IMR-90 (cell line): Measurements from ENCODE around the gene UXS1. TPM values are rescaled to one million over a fixed set of nuclear protein-coding genes. Genes with fewer than 3 reads are reported as not detected.

Experiments used
- ATAC-seq: fragments of 200-7000 bp; cut with Tn5 transposase; 2 replicates; pipeline ENCODE4 v1.9.1; 2020; ENCODE audit warnings: low read depth, mild to moderate bottlenecking, moderate library complexity
- BruUV-seq: library from RNA; stranded (reverse); fragments of 400-500 nt; replicated peaks from 2 replicates; lab custom pipeline; 2021; lab: Mats Ljungman, UMichigan
- CTCF ChIA-PET: fragments of 300-600 bp; formaldehyde crosslinking; extraction: SDS; loops from one replicate; lab custom pipeline; 2021; ENCODE audit warnings: antibody characterized with exemption; lab: Yijun Ruan, JAX
- POLR2A ChIA-PET: fragments of 300-600 bp; sonication (Branson Sonifier 250); formaldehyde crosslinking; loops from one replicate; lab custom pipeline; 2022; ENCODE audit warnings: antibody characterized with exemption; ENCODE audit not compliant: unreplicated experiment; lab: Charles Lee
- DNase-seq: peaks from one replicate; pipeline ENCODE4 v3.0.0; 2013
- H2AFZ ChIP-seq: replicated peaks from 2 replicates; pipeline ENCODE3; 2013; ENCODE audit warnings: low read length, mild to moderate bottlenecking; ENCODE audit not compliant: poor library complexity
- H2AK5ac ChIP-seq: 2 replicates; pipeline ENCODE4 v1.6.1; 2013; ENCODE audit warnings: low read depth, low read length, inconsistent platforms
- H2AK9ac ChIP-seq: replicated peaks from 2 replicates; pipeline ENCODE3; 2013; ENCODE audit warnings: mild to moderate bottlenecking, low read depth, low read length, moderate library complexity; ENCODE audit not compliant: poor library complexity
- H2BK120ac ChIP-seq: 2 replicates; pipeline ENCODE4 v1.6.1; 2013; ENCODE audit warnings: low read depth, low read length, inconsistent platforms
- H2BK15ac ChIP-seq: 3 replicates; pipeline ENCODE4 v1.6.1; 2013; ENCODE audit warnings: low read depth, low read length, inconsistent platforms
- H2BK20ac ChIP-seq: 2 replicates; pipeline ENCODE4 v1.6.1; 2013; ENCODE audit warnings: low read depth, mild to moderate bottlenecking, inconsistent platforms, low read length, moderate library complexity
- H2BK5ac ChIP-seq: 2 replicates; pipeline ENCODE4 v1.6.1; 2013; ENCODE audit warnings: mild to moderate bottlenecking, low read depth, low read length, inconsistent platforms; ENCODE audit not compliant: poor library complexity, severe bottlenecking
- H3K14ac ChIP-seq: replicated peaks from 2 replicates; pipeline ENCODE4 v1.6.1; 2013; ENCODE audit warnings: low read depth, low read length, inconsistent platforms
- H3K18ac ChIP-seq: 2 replicates; pipeline ENCODE4 v1.6.1; 2013; ENCODE audit warnings: low read depth, low read length, control low read depth
- H3K23ac ChIP-seq: 2 replicates; pipeline ENCODE4 v1.6.1; 2013; ENCODE audit warnings: low read depth, low read length, inconsistent platforms
- H3K27ac ChIP-seq: 2 replicates; pipeline ENCODE4 v1.5.1; 2013; ENCODE audit warnings: mild to moderate bottlenecking, control low read depth, low read length; ENCODE audit not compliant: insufficient read depth
- H3K27me3 ChIP-seq: 2 replicates; pipeline ENCODE4 v1.6.1; 2013; ENCODE audit warnings: low read length; ENCODE audit not compliant: control insufficient read depth, insufficient read depth
- H3K36me3 ChIP-seq: 2 replicates; pipeline ENCODE4 v1.6.1; 2013; ENCODE audit warnings: low read length, mixed read lengths; ENCODE audit not compliant: control insufficient read depth, insufficient read depth
- H3K4ac ChIP-seq: 2 replicates; pipeline ENCODE4 v1.6.1; 2013; ENCODE audit warnings: low read depth, low read length, inconsistent platforms
- H3K4me1 ChIP-seq: 2 replicates; pipeline ENCODE4 v1.6.1; 2013; ENCODE audit warnings: low read length, mixed read lengths; ENCODE audit not compliant: control insufficient read depth, insufficient read depth
- H3K4me2 ChIP-seq: 2 replicates; pipeline ENCODE4 v1.6.1; 2013; ENCODE audit warnings: low read depth, mild to moderate bottlenecking, control low read depth, low read length, moderate library complexity
- H3K4me3 ChIP-seq: 2 replicates; pipeline ENCODE4 v1.5.1; 2013; ENCODE audit warnings: low read depth, mild to moderate bottlenecking, control low read depth, low read length, moderate library complexity; ENCODE audit not compliant: insufficient read depth
- H3K56ac ChIP-seq: 2 replicates; pipeline ENCODE4 v1.6.1; 2013; ENCODE audit warnings: low read length, inconsistent platforms; ENCODE audit not compliant: insufficient read depth; ENCODE audit errors: extremely low read depth
- H3K79me1 ChIP-seq, 2 experiments: 2 replicates each; pipeline ENCODE4 v1.6.1; 2013; ENCODE audit warnings: low read length in 2 of 2, inconsistent platforms in 1 of 2, low read depth in 1 of 2
- H3K9ac ChIP-seq: 2 replicates; pipeline ENCODE4 v1.6.1; 2013; ENCODE audit warnings: low read depth, low read length, control low read depth
- H3K9me1 ChIP-seq: 2 replicates; pipeline ENCODE4 v1.6.1; 2013; ENCODE audit warnings: low read length, inconsistent platforms; ENCODE audit not compliant: insufficient read depth
- H3K9me3 ChIP-seq: 2 replicates; pipeline ENCODE4 v1.6.1; 2013; ENCODE audit warnings: low read length; ENCODE audit not compliant: control insufficient read depth, insufficient read depth
- H4K20me1 ChIP-seq: 2 replicates; pipeline ENCODE4 v1.6.1; 2013; ENCODE audit warnings: low read length, inconsistent platforms; ENCODE audit not compliant: insufficient read depth
- H4K5ac ChIP-seq: 2 replicates; pipeline ENCODE4 v1.6.1; 2013; ENCODE audit warnings: mild to moderate bottlenecking, low read depth, low read length, control low read depth
- H4K8ac ChIP-seq, 2 experiments: 2 replicates each; pipeline ENCODE4 v1.6.1; 2013; ENCODE audit warnings: low read depth in 2 of 2, low read length in 2 of 2, control low read depth in 1 of 2, inconsistent platforms in 1 of 2
- H4K91ac ChIP-seq: 2 replicates; pipeline ENCODE4 v1.6.1; 2013; ENCODE audit warnings: low read depth, low read length, inconsistent platforms; ENCODE audit not compliant: insufficient read depth
- BHLHE40 ChIP-seq: fragments of 150-350 bp; IDR thresholded peaks from 2 replicates; pipeline ENCODE4 v1.6.1; 2016; ENCODE audit warnings: mild to moderate bottlenecking, low read depth, low read length
- CEBPB ChIP-seq: IDR thresholded peaks from 2 replicates; pipeline ENCODE4 v1.6.1; 2012; ENCODE audit warnings: low read depth, low read length, improper control_type of control experiment
- CHD1 ChIP-seq: IDR thresholded peaks from 2 replicates; pipeline ENCODE4 v1.6.1; 2012; ENCODE audit warnings: low read depth, low read length, improper control_type of control experiment
- FOS ChIP-seq: fragments of 150-350 bp; IDR thresholded peaks from 2 replicates; pipeline ENCODE4 v1.6.1; 2016; ENCODE audit warnings: low read depth, low read length
- MAZ ChIP-seq: IDR thresholded peaks from 2 replicates; pipeline ENCODE4 v1.6.1; 2012; ENCODE audit warnings: low read depth, mild to moderate bottlenecking, low read length, improper control_type of control experiment, moderate library complexity, borderline replicate concordance
- MXI1 ChIP-seq: IDR thresholded peaks from 2 replicates; pipeline ENCODE4 v1.6.1; 2012; ENCODE audit warnings: low read depth, mild to moderate bottlenecking, low read length, moderate library complexity, borderline replicate concordance
- POLR2A ChIP-seq: IDR thresholded peaks from 2 replicates; pipeline ENCODE4 v1.6.1; 2012; ENCODE audit warnings: mild to moderate bottlenecking, low read depth, low read length
- RAD21 ChIP-seq: IDR thresholded peaks from 2 replicates; pipeline ENCODE4 v1.6.1; 2012; ENCODE audit warnings: low read length, improper control_type of control experiment
- RFX5 ChIP-seq: IDR thresholded peaks from 2 replicates; pipeline ENCODE4 v1.8.0; 2012; ENCODE audit warnings: low read depth, mild to moderate bottlenecking, low read length, moderate library complexity
- WGBS, 2 experiments: methylation state at CpG; one replicate each; pipeline versions ENCODE4 v1.1.5 to v1.1.7; 2013; ENCODE audit warnings: missing lambda C conversion rate in 2 of 2; ENCODE audit not compliant: insufficient read length in 1 of 2; ENCODE audit errors: extremely low coverage in 2 of 2; 5-methylcytosine and 5-hydroxymethylcytosine counted together
- dilution Hi-C: fragments of 300-500 bp; cut with HindIII; formaldehyde crosslinking; loops from one replicate; pipeline ENCODE4 v1.14.3; 2018; ENCODE audit warnings: low sequenced_read_pairs; ENCODE audit not compliant: unreplicated experiment
- in situ Hi-C: fragments of 300-500 bp; cut with MboI; formaldehyde crosslinking; loops from 3 replicates; pipeline ENCODE4 v1.14.3; 2019; ENCODE audit warnings: low sequenced_read_pairs, inconsistent platforms, mixed read lengths
- intact Hi-C: fragments of 100-400 bp; cut with micrococcal nuclease; formaldehyde crosslinking; loops from 2 replicates; pipeline ENCODE4 v1.10.0; 2022
- polyA plus RNA-seq, 3 experiments: library from polyadenylated mRNA; depleted of rRNA; stranded (reverse); fragments of >200 nt; gene quantifications; 2 replicates each; pipeline ENCODE4 v1.2.3, GENCODE V29; 2012; ENCODE audit warnings: low replicate concordance in 1 of 3
- total RNA-seq: library from RNA; depleted of rRNA; stranded (reverse); fragments of >200 nt; gene quantifications from 2 replicates; pipeline ENCODE4 v1.2.3, GENCODE V29; 2012
- TF ChIP-seq, protein P1 (sequence below): fragments of 150-350 bp; IDR thresholded peaks from 2 replicates; pipeline ENCODE4 v1.6.1; 2017; ENCODE audit warnings: mild to moderate bottlenecking, antibody characterized with exemption, low read length, low read depth
- TF ChIP-seq, protein P2 (sequence below): fragments of 150-350 bp; IDR thresholded peaks from 2 replicates; pipeline ENCODE4 v1.6.1; 2016; ENCODE audit warnings: low read depth, mild to moderate bottlenecking, low read length, moderate library complexity, borderline replicate concordance
- TF ChIP-seq, protein P3 (sequence below): conservative IDR thresholded peaks from 2 replicates; pipeline ENCODE4 v1.5.1; 2012; ENCODE audit warnings: mild to moderate bottlenecking, low read depth, low read length, improper control_type of control experiment

The UXS1 gene
- total and polyA plus RNA-seq, 2 of the 4 experiments (the other 2 are of a cell fraction): 33.7 to 54.3 TPM

DNA sequence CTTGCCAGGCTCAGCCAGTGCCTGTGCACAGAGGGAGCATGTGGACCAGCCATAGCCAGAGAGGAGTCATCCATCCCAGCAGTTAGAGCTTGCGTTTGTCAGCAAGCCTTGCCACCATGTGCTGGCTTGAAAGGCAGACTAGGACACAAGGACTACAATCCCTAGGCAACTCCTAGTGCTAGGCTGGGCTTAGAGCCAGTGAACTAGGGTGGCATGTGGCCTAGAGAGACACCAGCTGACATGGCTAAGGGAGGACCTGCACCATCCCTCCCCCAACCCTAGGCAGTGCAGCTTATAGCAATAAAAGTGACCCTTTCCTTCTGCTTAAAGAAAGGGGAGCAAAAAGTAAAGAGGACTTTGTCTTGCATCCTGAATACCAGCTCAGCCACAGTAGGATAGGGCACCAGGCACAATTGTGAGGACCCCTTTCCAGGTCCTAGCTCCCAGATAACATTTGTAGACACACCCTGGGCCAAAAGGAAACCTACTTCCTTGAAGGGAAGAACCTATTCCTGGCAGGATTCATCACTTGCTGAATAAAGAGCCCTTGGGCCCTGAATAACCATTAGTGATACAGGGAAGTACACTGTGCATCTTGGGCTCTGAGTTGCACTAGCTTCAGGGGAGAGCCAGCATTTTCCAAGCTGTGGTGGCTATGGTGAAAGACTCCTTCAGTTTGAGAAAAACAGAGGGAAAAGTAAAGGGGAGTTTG lies 38.7 kb upstream of the UXS1 start:
- H3K9me3 ChIP-seq: peaks cover 1% of the 10 kb centered on the region; the same call in 1 of the 2 replicates
- in situ Hi-C loops (loop anchor here (25.0 kb wide), 1 partner anchor 1705 kb away; no protein-coding TSS in a partner anchor), dilution Hi-C loops (no loop called here), intact Hi-C loops (no loop called here)
- H3K9me1 ChIP-seq: no peaks in the 10 kb centered on the region
- DNase-seq (no peak), ATAC-seq (no peak)
- no peak overlapping the region for H4K91ac ChIP-seq
- no peaks in the 10 kb centered on the region for H4K20me1 ChIP-seq
- no peaks in the 10 kb centered on the region for H3K79me1 ChIP-seq
- ChIA-PET POLR2A (no interaction called here), CTCF (no interaction called here)
- no peak overlapping the region for H2BK20ac ChIP-seq
- H3K14ac ChIP-seq: no peak overlapping the region
- TF ChIP-seq MAZ (no peak), BHLHE40 (no peak), FOS (no peak), RFX5 (no peak), CEBPB (no peak), RAD21 (no peak), MXI1 (no peak), POLR2A (no peak), CHD1 (no peak)
- TF ChIP-seq, protein P1, sequence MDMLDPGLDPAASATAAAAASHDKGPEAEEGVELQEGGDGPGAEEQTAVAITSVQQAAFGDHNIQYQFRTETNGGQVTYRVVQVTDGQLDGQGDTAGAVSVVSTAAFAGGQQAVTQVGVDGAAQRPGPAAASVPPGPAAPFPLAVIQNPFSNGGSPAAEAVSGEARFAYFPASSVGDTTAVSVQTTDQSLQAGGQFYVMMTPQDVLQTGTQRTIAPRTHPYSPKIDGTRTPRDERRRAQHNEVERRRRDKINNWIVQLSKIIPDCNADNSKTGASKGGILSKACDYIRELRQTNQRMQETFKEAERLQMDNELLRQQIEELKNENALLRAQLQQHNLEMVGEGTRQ: no peak
- TF ChIP-seq, protein P2, sequence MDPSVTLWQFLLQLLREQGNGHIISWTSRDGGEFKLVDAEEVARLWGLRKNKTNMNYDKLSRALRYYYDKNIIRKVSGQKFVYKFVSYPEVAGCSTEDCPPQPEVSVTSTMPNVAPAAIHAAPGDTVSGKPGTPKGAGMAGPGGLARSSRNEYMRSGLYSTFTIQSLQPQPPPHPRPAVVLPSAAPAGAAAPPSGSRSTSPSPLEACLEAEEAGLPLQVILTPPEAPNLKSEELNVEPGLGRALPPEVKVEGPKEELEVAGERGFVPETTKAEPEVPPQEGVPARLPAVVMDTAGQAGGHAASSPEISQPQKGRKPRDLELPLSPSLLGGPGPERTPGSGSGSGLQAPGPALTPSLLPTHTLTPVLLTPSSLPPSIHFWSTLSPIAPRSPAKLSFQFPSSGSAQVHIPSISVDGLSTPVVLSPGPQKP: no peak
- TF ChIP-seq, protein P3, sequence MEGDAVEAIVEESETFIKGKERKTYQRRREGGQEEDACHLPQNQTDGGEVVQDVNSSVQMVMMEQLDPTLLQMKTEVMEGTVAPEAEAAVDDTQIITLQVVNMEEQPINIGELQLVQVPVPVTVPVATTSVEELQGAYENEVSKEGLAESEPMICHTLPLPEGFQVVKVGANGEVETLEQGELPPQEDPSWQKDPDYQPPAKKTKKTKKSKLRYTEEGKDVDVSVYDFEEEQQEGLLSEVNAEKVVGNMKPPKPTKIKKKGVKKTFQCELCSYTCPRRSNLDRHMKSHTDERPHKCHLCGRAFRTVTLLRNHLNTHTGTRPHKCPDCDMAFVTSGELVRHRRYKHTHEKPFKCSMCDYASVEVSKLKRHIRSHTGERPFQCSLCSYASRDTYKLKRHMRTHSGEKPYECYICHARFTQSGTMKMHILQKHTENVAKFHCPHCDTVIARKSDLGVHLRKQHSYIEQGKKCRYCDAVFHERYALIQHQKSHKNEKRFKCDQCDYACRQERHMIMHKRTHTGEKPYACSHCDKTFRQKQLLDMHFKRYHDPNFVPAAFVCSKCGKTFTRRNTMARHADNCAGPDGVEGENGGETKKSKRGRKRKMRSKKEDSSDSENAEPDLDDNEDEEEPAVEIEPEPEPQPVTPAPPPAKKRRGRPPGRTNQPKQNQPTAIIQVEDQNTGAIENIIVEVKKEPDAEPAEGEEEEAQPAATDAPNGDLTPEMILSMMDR: no peak
- no peak overlapping the region for H2BK15ac ChIP-seq
- no CpG with 5 or more reads among the region's 1 CpG for WGBS, 2 experiments
- no peak overlapping the region for H2BK120ac ChIP-seq
- no peak overlapping the region for H3K4me2 ChIP-seq
- no peak overlapping the region for H2AK9ac ChIP-seq
- H3K36me3 ChIP-seq: no peaks in the 10 kb centered on the region
- no peaks in the 10 kb centered on the region for H3K27me3 ChIP-seq
- no peak overlapping the region for H3K9ac ChIP-seq
- no peak overlapping the region for H3K23ac ChIP-seq
- no peak overlapping the region for H3K27ac ChIP-seq
- no peaks in the 10 kb centered on the region for H3K4me1 ChIP-seq
- no peak overlapping the region for H3K18ac ChIP-seq
- H2AFZ ChIP-seq: no peak overlapping the region
- no peak overlapping the region for H3K56ac ChIP-seq
- H4K8ac ChIP-seq: no peak overlapping the region
- H4K5ac ChIP-seq: no peak overlapping the region
- H2AK5ac ChIP-seq: no peak overlapping the region
- H3K4ac ChIP-seq: no peak overlapping the region
- H2BK5ac ChIP-seq: no peak overlapping the region
- no peak overlapping the region for H3K4me3 ChIP-seq
- BruUV-seq: no TSS peak
